Pancreas (tissue), 10 donors: ENCODE data around the gene ATXN10. TPM values are rescaled to one million over a fixed set of nuclear protein-coding genes. Genes with fewer than 3 reads are reported as not detected.

Experiments
- ATAC-seq, 4 donors: fragments of 200-7000 bp; cut with Tn5 transposase; one replicate each; pipeline versions ENCODE4 v1.8.0 to v1.9.1; 2020; ENCODE audit warnings: mild to moderate bottlenecking in 4 of 4, moderate library complexity in 4 of 4
- DNase-seq, 6 donors: peaks; one replicate each; pipeline ENCODE4 v3.0.0-alpha.2; 2020
- FAIRE-seq: peaks from 2 replicates; lab custom pipeline; 2012; peaks lifted over from hg19 to GRCh38; lab: Jason Lieb, UNC
- H3K27ac ChIP-seq, 4 donors: fragments of 200-600 bp; sonication (generic); 1 replicate in 3 of 4; 2 replicates in 1 of 4; pipeline versions ENCODE4 v1.5.0 to v1.8.0; 2020
- H3K27me3 ChIP-seq, 4 donors: fragments of 200-600 bp; one replicate each; pipeline ENCODE4 v1.8.0; 2021
- H3K36me3 ChIP-seq, 3 donors: fragments of 200-600 bp; sonication (generic) in 1 of 3; one replicate each; pipeline versions ENCODE4 v1.5.0 to v1.8.0; 2020 to 2021
- H3K4me1 ChIP-seq, 3 donors: fragments of 200-600 bp; one replicate each; pipeline ENCODE4 v1.8.0; 2021
- H3K4me3 ChIP-seq, 4 donors: fragments of 200-600 bp; sonication (generic) in 2 of 4; one replicate each; pipeline versions ENCODE4 v1.5.0 to v1.8.0; 2020 to 2021
- H3K9me3 ChIP-seq, 4 donors: fragments of 200-600 bp; one replicate each; pipeline ENCODE4 v1.8.0; 2021
- CTCF ChIP-seq, 4 donors: fragments of 200-600 bp; sonication (generic) in 3 of 4; IDR thresholded peaks; one replicate each; pipeline versions ENCODE4 v1.5.0 to v1.8.0; 2021; ENCODE audit warnings: antibody characterized with exemption in 4 of 4
- WGBS, 2 donors: extraction: QIAGEN DNeasy Blood & Tissue Kit; methylation state at CpG; one replicate each; pipeline ENCODE4 v1.1.7; 2013; 5-methylcytosine and 5-hydroxymethylcytosine counted together
- intact Hi-C, 3 donors: fragments of 100-400 bp; cut with DNase I; formaldehyde crosslinking; loops; one replicate each; pipeline versions ENCODE4 v1.11.1 to v1.14.2; 2022
- polyA plus RNA-seq, 2 donors: library from polyadenylated mRNA; stranded (reverse); fragments of 200-250 nt; gene quantifications; one replicate each; pipeline ENCODE4 v1.2.3, GENCODE V29; 2013
- total RNA-seq, 6 donors: library from RNA; stranded (reverse); fragmentation: NEBNext Ultra II Directional in 4 of 6; extraction: Animal tissue kit (Norgen Biotek cat#: 25700) in 4 of 6; gene quantifications; one replicate each; pipeline versions ENCODE4 v1.2.1 to v1.2.4, GENCODE V29; 2021 to 2023
- donor health status: healthy with polysubstance abuse.
- donor health status: DM: no; HTN: no; CAD: no; lungs with moderate emphysema.
- donor health status: DM: no; HTN: no; CAD: no.
- donor health status: control.
- donor health status: control.
- donor health status: Bipolar disorder and iron deficiency.
- donor health status: DM: yes; HTN: yes; CAD: no.
- donor health status: DM: no; HTN: no; CAD: no.
- donor health status: DM: no; HTN: no; CAD: no.
- donor health status: DM: yes; HTN: yes; CAD: no.

Gene ATXN10
- total and polyA plus RNA-seq, 8 donors = 19.1 to 75.1 (median 62.4) TPM

GRCh38 chr22:45891021-45891421 lies 219.4 kb downstream of the ATXN10 start:
- Histone ChIP-seq H3K4me3 (no peak overlapping the region), H3K4me1 (no peaks in the 10 kb centered on the region), H3K36me3 (no peaks in the 10 kb centered on the region), H3K27ac (no peak overlapping the region), H3K27me3 (no peaks in the 10 kb centered on the region), H3K9me3 (no peaks in the 10 kb centered on the region)
- ATAC-seq = no peak
- TF ChIP-seq CTCF (IDR thresholded peaks at IDR 0.05) = no peak
- FAIRE-seq = no peak
- intact Hi-C loops = no loop called here
- DNase-seq = peak in 3 of 6 donors; percentile 26 to 67 (median 57)
- 76 to 81% methylated on average over 37 of the region's 37 CpGs for WGBS, 2 donors

GRCh38 chr22:45891471-45891995 lies 219.9 kb downstream of the ATXN10 start:
- TF ChIP-seq CTCF (IDR thresholded peaks at IDR 0.05) = no peak
- ATAC-seq (no peak), FAIRE-seq (no peak), DNase-seq (peak in 3 of 6 donors; percentile 14 to 62 (median 51))
- Histone ChIP-seq H3K27me3 (no peaks in the 10 kb centered on the region), H3K36me3 (no peaks in the 10 kb centered on the region), H3K9me3 (no peaks in the 10 kb centered on the region), H3K27ac (no peak overlapping the region), H3K4me3 (no peak overlapping the region), H3K4me1 (no peaks in the 10 kb centered on the region)
- intact Hi-C loops = no loop called here
- 62 to 63% methylated on average over 25 of the region's 25 CpGs for WGBS, 2 donors

GRCh38 chr22:45891996-45892621 lies 220.5 kb downstream of the ATXN10 start:
- intact Hi-C loops = no loop called here
- H3K27ac ChIP-seq = no peak overlapping the region
- no peak overlapping the region for H3K4me3 ChIP-seq
- TF ChIP-seq CTCF (IDR thresholded peaks at IDR 0.05) = no peak
- H3K36me3 ChIP-seq = no peaks in the 10 kb centered on the region
- FAIRE-seq = no peak
- peak in 3 of 6 donors; percentile 9 to 55 (median 36) for DNase-seq
- H3K4me1 ChIP-seq = no peaks in the 10 kb centered on the region
- no peak for ATAC-seq
- 68 to 78% methylated on average over 22 of the region's 22 CpGs for WGBS, 2 donors
- no peaks in the 10 kb centered on the region for H3K27me3 ChIP-seq
- no peaks in the 10 kb centered on the region for H3K9me3 ChIP-seq

GRCh38 chr22:45892681-45893461 lies 221.2 kb downstream of the ATXN10 start:
- no peak overlapping the region for H3K4me3 ChIP-seq
- intact Hi-C loops = no loop called here
- no peaks in the 10 kb centered on the region for H3K4me1 ChIP-seq
- no peaks in the 10 kb centered on the region for H3K36me3 ChIP-seq
- ATAC-seq (no peak), DNase-seq (peak in 3 of 6 donors; percentile 17 to 47 (median 36)), FAIRE-seq (no peak)
- no peaks in the 10 kb centered on the region for H3K27me3 ChIP-seq
- H3K9me3 ChIP-seq = no peaks in the 10 kb centered on the region
- H3K27ac ChIP-seq = no peak overlapping the region
- TF ChIP-seq CTCF (IDR thresholded peaks at IDR 0.05) = no peak
- 76 to 81% methylated on average over 16 of the region's 16 CpGs for WGBS, 2 donors
